SK-N-SH (cell line): ENCODE measurements around the gene TNFRSF18. TPM values are rescaled to one million over a fixed set of nuclear protein-coding genes. Genes with fewer than 3 reads are reported as not detected.
A peak's percentile ranks its signal among the peaks of the same experiment; 100 is the strongest.

Experiments
- CTCF ChIA-PET: fragments of 300-600, 350-600 bp; formaldehyde crosslinking; extraction: SDS; loops from one replicate; lab custom pipeline; 2021; lab: Yijun Ruan, JAX
- POLR2A ChIA-PET: fragments of 350-600 bp; sonication (Branson Sonifier 250); formaldehyde crosslinking; extraction: SDS; loops from one replicate; lab custom pipeline; 2020; ENCODE audit warnings: antibody characterized with exemption, inconsistent platforms; lab: Yijun Ruan, JAX
- DNase-seq: peaks from one replicate; pipeline ENCODE4 v3.0.0; 2012
- H2AFZ ChIP-seq: fragments of 200-600 bp; sonication (generic); 2 replicates; pipeline ENCODE4 v1.8.1; 2016; ENCODE audit warnings: antibody characterized with exemption, mild to moderate bottlenecking, low read depth
- H3F3A ChIP-seq: fragments of 200-600 bp; sonication (generic); replicated peaks from 2 replicates; pipeline ENCODE3; 2016; ENCODE audit warnings: antibody characterized with exemption, mild to moderate bottlenecking; ENCODE audit not compliant: insufficient read depth
- H3K27ac ChIP-seq, 2 experiments: fragments of 200-500 bp in 1 of 2; fragments of 200-600 bp in 1 of 2; sonication (Bioruptor generic) in 1 of 2; sonication (generic), shearing (Covaris generic) in 1 of 2; 2 replicates each; pipeline versions ENCODE4 v1.5.1 to v1.6.1; 2014 to 2016; ENCODE audit warnings: low read depth in 2 of 2, inconsistent platforms in 1 of 2, low read length in 1 of 2, mild to moderate bottlenecking in 1 of 2, mixed read lengths in 1 of 2
- H3K27me3 ChIP-seq: fragments of 200-600 bp; sonication (generic), shearing (Covaris generic); 2 replicates; pipeline ENCODE4 v1.6.1; 2016; ENCODE audit warnings: mixed run types; ENCODE audit not compliant: insufficient read depth
- H3K36me3 ChIP-seq, 2 experiments: fragments of 200-500 bp in 1 of 2; fragments of 200-600 bp in 1 of 2; sonication (Bioruptor generic) in 1 of 2; sonication (generic) in 1 of 2; replicated peaks in 1 of 2; 2 replicates each; pipeline versions ENCODE3 to v1.5.1; 2014 to 2016; ENCODE audit warnings: low read length in 1 of 2, mild to moderate bottlenecking in 1 of 2; ENCODE audit not compliant: insufficient read depth in 2 of 2, control insufficient read depth in 1 of 2
- H3K4me1 ChIP-seq, 2 experiments: fragments of 200-500 bp in 1 of 2; fragments of 200-600 bp in 1 of 2; sonication (Bioruptor generic) in 1 of 2; sonication (generic), shearing (Covaris generic) in 1 of 2; 2 replicates each; pipeline versions ENCODE4 v1.5.1 to v1.6.1; 2014 to 2016; ENCODE audit warnings: low read depth in 1 of 2, low read length in 1 of 2, mixed run types in 1 of 2; ENCODE audit not compliant: insufficient read depth in 2 of 2, control insufficient read depth in 1 of 2
- H3K4me2 ChIP-seq: fragments of 200-600 bp; sonication (generic), shearing (Covaris generic); 2 replicates; pipeline ENCODE4 v1.6.1; 2017; ENCODE audit warnings: mixed run types
- H3K4me3 ChIP-seq, 2 experiments: fragments of 200-500 bp in 1 of 2; fragments of 200-600 bp in 1 of 2; sonication (Bioruptor generic) in 1 of 2; sonication (generic), shearing (Covaris generic) in 1 of 2; 2 replicates each; pipeline versions ENCODE4 v1.5.1 to v1.8.1; 2014 to 2016; ENCODE audit warnings: low read depth in 2 of 2, inconsistent platforms in 1 of 2, low read length in 1 of 2, mild to moderate bottlenecking in 1 of 2, mixed read lengths in 1 of 2, moderate library complexity in 1 of 2
- H3K79me2 ChIP-seq: fragments of 200-600 bp; sonication (generic); 2 replicates; pipeline ENCODE4 v1.8.1; 2017; ENCODE audit warnings: mild to moderate bottlenecking; ENCODE audit not compliant: insufficient read depth
- H3K9ac ChIP-seq: fragments of 200-600 bp; sonication (generic); 2 replicates; pipeline ENCODE4 v1.6.1; 2017; ENCODE audit warnings: mixed run types
- H3K9me2 ChIP-seq: fragments of 200-600 bp; sonication (generic); 2 replicates; pipeline ENCODE4 v1.6.1; 2017; ENCODE audit warnings: mixed run types
- H3K9me3 ChIP-seq: fragments of 200-600 bp; sonication (generic); 2 replicates; pipeline ENCODE4 v1.6.1; 2017; ENCODE audit warnings: mixed run types, mild to moderate bottlenecking, moderate library complexity
- H4K20me1 ChIP-seq: fragments of 200-600 bp; sonication (generic); 2 replicates; pipeline ENCODE4 v1.6.1; 2017; ENCODE audit warnings: mild to moderate bottlenecking, mixed run types; ENCODE audit not compliant: insufficient read depth
- CTCF ChIP-seq: fragments of 200-600 bp; sonication (generic); IDR thresholded peaks from 2 replicates; pipeline ENCODE4 v1.6.1; 2017; ENCODE audit warnings: antibody characterized with exemption, mild to moderate bottlenecking, moderate library complexity
- ELF1 ChIP-seq: IDR thresholded peaks from 2 replicates; pipeline ENCODE4 v1.4.0; 2012
- FOXM1 ChIP-seq: IDR thresholded peaks from 2 replicates; pipeline ENCODE4 v1.4.0; 2012; ENCODE audit warnings: low read depth, mild to moderate bottlenecking
- GABPA ChIP-seq: IDR thresholded peaks from 2 replicates; pipeline ENCODE4 v1.4.0; 2012; ENCODE audit warnings: low read depth, mild to moderate bottlenecking
- MEF2A ChIP-seq: IDR thresholded peaks from 2 replicates; pipeline ENCODE4 v1.4.0; 2012; ENCODE audit warnings: low read depth, borderline replicate concordance
- NRF1 ChIP-seq: IDR thresholded peaks from 2 replicates; pipeline ENCODE4 v1.6.1; 2012; ENCODE audit warnings: low read depth, mild to moderate bottlenecking, low read length
- REST ChIP-seq: IDR thresholded peaks from 2 replicates; pipeline ENCODE4 v1.6.1; 2012; ENCODE audit warnings: mild to moderate bottlenecking, low read depth, low read length, moderate library complexity
- SIN3A ChIP-seq: IDR thresholded peaks from 2 replicates; pipeline ENCODE4 v1.6.1; 2012; ENCODE audit warnings: low read depth, mild to moderate bottlenecking, low read length, moderate library complexity, borderline replicate concordance
- SMC3 ChIP-seq: IDR thresholded peaks from 2 replicates; pipeline ENCODE4 v1.6.1; 2012; ENCODE audit warnings: low read depth, low read length, improper control_type of control experiment
- TEAD4 ChIP-seq: IDR thresholded peaks from 2 replicates; pipeline ENCODE4 v1.4.0; 2012; ENCODE audit warnings: mild to moderate bottlenecking, borderline replicate concordance; ENCODE audit not compliant: insufficient read depth
- USF1 ChIP-seq: IDR thresholded peaks from 2 replicates; pipeline ENCODE4 v1.4.0; 2012; ENCODE audit warnings: low read depth, borderline replicate concordance
- USF2 ChIP-seq: fragments of 150-350 bp; IDR thresholded peaks from 2 replicates; pipeline ENCODE4 v1.6.1; 2017; ENCODE audit warnings: antibody characterized with exemption, low read length, low read depth, borderline replicate concordance
- YY1 ChIP-seq: IDR thresholded peaks from 2 replicates; pipeline ENCODE4 v1.4.0; 2012; ENCODE audit warnings: low read depth, mild to moderate bottlenecking
- WGBS: methylation state at CpG from one replicate; pipeline ENCODE4 v1.1.6; 2017; ENCODE audit warnings: low lambda C conversion rate; 5-methylcytosine and 5-hydroxymethylcytosine counted together
- polyA plus RNA-seq, 3 experiments: library from polyadenylated mRNA; depleted of rRNA; stranded (reverse); fragments of >200 nt; gene quantifications; 2 replicates each; pipeline ENCODE4 v1.2.3, GENCODE V29; 2012

TNFRSF18 gene
- polyA plus RNA-seq, 1 of the 3 experiments (the other 2 are of a cell fraction), result 0.05 TPM

GRCh38 chr1:1199961-1200875 is 6.2 kb downstream of the TNFRSF18 start:
- H4K20me1 ChIP-seq, result no peaks in the 10 kb centered on the region
- H3K9me3 ChIP-seq, result no peaks in the 10 kb centered on the region
- H3K4me2 ChIP-seq, result no peak overlapping the region
- TF ChIP-seq FOXM1, result no peak
- TF ChIP-seq SIN3A, result no peak
- no peak for TF ChIP-seq ELF1
- TF ChIP-seq USF1, result no peak
- no peak for TF ChIP-seq NRF1
- TF ChIP-seq MEF2A, result no peak
- TF ChIP-seq SMC3, result no peak
- TF ChIP-seq REST, result no peak
- TF ChIP-seq CTCF, result no peak
- TF ChIP-seq USF2, result no peak
- no peak for TF ChIP-seq YY1
- no peak for TF ChIP-seq TEAD4
- TF ChIP-seq GABPA, result no peak
- 57% methylated on average over 21 of the region's 31 CpGs for WGBS
- no peak overlapping the region for H3K27ac ChIP-seq
- H3K9me2 ChIP-seq, result no peaks in the 10 kb centered on the region
- CTCF ChIA-PET, result interaction anchor here (1.0 to 2.2 kb wide), 4 partner anchors 18 to 92 kb away, joined by 3 to 5 read pairs (median 3); no protein-coding TSS in a partner anchor
- POLR2A ChIA-PET, result no interaction called here
- H3F3A ChIP-seq, result no peaks in the 10 kb centered on the region
- no peaks in the 10 kb centered on the region for H3K36me3 ChIP-seq
- no peaks in the 10 kb centered on the region for H3K27me3 ChIP-seq
- H3K9ac ChIP-seq, result no peak overlapping the region
- no peaks in the 10 kb centered on the region for H3K79me2 ChIP-seq
- peak; percentile 56 for DNase-seq
- H3K4me3 ChIP-seq, result no peak overlapping the region
- H3K4me1 ChIP-seq, result peaks cover 0 to 3% of the 10 kb centered on the region in 2 experiments; a peak in 1 of 4 replicates
- no peak overlapping the region for H2AFZ ChIP-seq
